Activated T-cell treated with anti-CD3 and anti-CD28 coated beads for 24 hours (primary cell): ENCODE data around the gene DNAJC17.

ENCODE experiments used
- DNase-seq: peaks from one replicate; pipeline ENCODE4 v3.0.0-alpha.2; 2020; ENCODE audit warnings: low read depth

DNAJC17 gene, protein sequence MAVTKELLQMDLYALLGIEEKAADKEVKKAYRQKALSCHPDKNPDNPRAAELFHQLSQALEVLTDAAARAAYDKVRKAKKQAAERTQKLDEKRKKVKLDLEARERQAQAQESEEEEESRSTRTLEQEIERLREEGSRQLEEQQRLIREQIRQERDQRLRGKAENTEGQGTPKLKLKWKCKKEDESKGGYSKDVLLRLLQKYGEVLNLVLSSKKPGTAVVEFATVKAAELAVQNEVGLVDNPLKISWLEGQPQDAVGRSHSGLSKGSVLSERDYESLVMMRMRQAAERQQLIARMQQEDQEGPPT

DNA sequence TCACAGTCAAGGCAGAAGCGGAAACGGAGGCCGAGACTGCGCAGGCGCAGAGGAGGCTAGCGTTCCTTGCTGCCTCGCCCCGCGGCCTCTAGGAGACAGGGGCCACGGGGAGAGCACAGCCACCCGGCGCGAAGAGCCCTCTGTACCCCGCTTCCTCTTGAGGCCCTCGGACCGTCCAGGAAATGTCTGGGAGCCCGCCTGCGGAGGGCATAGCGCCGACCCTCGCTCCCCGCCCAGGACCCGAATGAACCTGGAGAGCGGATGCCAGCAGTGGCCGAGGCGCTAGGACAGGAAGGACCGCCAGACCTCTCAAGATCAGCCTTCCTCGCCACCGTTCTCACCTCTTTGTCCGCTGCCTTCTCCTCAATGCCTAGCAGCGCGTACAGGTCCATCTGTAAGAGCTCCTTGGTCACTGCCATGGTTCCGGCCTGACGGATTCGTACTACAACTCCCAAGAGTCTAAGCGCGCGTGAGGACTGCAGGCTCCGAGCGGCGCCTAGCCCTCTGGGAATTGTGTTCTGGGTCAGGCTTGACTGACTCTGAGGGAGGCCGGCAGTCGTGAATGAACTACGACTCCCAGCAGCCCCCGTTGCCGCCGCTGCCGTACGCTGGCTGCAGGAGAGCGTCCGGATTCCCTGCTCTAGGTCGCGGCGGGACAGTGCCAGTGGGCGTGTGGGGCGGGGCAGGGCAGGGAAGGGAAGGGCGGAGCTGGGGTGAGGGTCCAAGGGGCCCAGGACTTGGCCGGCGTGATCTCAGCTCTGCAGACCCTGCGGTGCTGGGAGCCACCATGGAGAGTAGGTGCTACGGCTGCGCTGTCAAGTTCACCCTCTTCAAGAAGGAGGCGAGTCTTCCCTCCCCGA, at the start of gene DNAJC17, which contains the start of gene ZFYVE19:
DNAJC17 (minus strand) TSS at position 446 of the 860 bp plus-strand sequence; CDS start at position 419, 27 bp downstream.
ZFYVE19 (plus strand) TSS at position 62 of the 860 bp plus-strand sequence; CDS start at position 563, 501 bp downstream.
- peak; percentile 90 for DNase-seq

DNA sequence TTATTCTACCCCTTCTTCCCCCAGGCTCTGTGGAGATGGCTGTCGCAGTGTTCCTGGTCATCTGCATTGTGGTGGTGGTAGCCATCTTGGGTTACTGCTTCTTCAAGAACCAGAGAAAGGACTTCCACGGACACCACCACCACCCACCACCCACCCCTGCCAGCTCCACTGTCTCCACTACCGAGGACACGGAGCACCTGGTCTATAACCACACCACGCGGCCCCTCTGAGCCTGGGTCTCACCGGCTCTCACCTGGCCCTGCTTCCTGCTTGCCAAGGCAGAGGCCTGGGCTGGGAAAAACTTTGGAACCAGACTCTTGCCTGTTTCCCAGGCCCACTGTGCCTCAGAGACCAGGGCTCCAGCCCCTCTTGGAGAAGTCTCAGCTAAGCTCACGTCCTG, 49.5 kb upstream of the DNAJC17 start:
- DNase-seq, result no peak

DNA sequence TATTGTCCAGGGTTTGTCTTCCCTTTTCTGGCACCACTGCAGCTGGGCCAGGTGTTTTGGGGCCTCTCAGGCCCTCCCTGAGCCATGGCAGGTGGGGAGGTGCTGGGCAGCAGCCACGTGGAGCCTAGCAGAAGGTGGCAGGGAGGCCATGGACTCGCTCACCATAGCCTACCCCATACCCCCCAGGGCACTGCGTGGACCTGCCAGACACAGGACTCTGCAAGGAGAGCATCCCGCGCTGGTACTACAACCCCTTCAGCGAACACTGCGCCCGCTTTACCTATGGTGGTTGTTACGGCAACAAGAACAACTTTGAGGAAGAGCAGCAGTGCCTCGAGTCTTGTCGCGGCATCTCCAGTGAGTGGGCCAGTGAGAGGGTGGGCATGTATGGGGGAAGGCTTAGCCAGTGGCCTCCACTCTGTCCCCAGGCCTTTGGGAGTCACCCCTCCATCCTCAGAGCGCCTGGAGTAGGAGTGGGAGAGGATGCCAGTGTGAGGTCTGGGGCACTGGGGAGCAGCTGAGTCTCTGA, 48.5 kb upstream of the DNAJC17 start:
- DNase-seq, result no peak

DNA sequence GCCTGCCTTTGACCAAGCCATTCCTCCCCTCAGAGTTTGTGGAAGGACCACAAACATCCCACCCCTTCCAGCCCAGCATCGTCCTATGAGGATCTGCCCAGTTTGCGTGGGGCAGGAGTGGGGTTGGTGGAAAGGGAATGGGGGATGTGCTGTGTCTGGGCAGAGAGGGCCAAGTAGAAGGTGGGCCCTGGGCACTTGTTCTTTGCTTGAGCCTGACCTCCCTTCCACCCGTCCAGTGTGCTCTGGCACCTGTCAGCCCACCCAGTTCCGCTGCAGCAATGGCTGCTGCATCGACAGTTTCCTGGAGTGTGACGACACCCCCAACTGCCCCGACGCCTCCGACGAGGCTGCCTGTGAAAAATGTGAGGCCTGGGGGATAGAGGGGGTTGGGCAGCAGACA, 46.9 kb upstream of the DNAJC17 start:
- no peak for DNase-seq

DNA sequence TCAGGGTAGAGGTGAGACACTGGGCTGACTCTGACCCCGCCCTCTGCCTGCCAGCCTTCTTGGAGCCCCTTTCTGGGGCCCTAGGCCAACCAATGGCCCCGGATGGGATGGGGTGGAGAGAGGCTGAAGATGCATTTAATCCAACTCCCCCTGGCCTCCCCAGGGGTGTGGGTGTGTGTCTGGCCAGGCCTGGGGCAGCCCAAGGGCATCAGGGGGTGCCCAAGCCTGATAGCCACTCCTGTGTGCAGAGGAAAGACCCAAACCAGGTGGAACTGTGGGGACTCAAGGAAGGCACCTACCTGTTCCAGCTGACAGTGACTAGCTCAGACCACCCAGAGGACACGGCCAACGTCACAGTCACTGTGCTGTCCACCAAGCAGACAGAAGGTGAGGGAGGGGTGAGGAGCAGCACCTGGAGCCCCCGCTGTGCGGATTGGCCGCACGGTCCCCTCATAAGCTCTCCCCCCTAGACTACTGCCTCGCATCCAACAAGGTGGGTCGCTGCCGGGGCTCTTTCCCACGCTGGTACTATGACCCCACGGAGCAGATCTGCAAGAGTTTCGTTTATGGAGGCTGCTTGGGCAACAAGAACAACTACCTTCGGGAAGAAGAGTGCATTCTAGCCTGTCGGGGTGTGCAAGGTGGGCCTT, 46.1 kb upstream of the DNAJC17 start:
- no peak for DNase-seq

DNA sequence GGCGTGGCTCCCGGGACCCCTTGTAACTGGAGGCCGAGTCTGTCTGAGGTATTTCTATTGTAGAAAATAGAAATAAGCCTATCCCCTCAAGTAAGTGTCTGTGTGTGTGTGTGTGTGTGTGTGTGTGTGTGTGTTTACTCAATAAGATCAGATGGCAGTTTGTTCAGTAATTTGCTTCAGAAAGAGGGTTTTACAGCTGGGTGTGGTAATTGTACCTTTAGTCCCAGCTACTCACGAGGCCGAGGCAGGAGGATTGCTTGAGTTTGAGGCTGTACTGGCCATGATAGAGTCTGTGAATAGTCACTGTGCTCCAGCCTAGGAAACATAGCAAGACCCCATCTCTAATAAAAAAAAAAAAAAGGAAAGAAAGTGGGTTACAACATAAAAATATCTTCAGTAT, 45.3 kb upstream of the DNAJC17 start:
- no peak for DNase-seq

DNA sequence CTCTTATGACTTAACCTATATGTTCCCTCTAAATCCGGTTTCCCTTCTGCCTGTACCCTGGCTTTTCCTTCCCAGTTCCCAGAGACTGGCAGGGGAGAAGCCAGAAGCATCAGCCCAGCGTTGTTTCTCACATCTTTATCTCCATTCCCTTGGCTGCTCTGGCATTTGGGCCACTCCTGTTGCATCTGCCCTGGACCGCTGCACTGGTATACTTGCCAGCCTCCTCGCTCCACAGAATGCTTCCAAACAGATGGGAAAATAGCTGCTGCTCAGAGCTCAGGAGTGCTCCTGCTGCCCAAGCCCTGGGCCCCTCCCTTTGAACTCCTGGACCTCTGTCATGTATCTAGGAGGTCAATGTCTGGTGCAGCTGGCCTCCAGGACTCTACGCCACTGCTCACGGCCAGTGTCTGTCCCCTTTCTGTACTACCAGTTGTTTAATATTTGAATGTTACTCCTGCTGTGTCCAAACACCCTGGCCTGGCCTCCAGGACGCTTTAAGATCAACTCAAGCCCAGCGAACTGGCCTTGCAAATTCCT, 43.4 kb upstream of the DNAJC17 start:
- DNase-seq, result no peak

DNA sequence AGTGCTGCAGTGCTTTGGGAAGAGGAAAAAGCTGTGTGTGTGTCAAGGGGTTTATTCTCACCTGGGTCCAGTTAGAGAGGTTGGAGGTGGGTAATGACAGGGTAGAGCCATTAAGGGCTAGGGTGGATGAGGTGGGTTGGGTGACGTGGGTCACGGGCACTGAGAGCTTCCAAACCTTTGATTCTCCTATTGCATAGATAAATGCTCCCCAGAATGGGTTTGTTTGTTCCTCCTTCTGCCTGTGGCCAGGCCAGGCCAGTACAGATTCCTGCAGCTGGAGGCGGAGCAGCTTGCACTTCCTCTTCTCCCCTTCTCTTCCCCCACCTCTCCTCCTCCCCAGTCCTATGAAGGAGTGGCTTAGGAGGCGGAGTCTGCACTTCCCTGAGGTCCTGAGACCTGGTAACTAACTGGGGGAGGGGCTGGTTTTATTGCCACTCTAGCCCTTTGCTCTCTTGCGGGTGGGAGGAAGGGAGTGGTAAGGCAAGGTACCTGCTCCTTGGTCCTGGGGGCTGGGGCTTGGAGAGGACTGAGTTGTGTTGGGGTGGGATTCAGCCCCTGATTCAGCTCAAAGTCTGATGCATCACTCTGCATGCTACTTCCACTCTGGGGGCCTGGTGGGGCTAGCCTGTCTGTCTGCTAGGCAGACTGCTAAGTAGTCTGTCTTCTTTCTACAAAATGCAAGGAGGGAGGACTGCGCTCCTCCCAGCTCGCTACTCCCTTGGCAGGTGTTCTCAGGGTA, 40.1 kb upstream of the DNAJC17 start:
- DNase-seq, result no peak

DNA sequence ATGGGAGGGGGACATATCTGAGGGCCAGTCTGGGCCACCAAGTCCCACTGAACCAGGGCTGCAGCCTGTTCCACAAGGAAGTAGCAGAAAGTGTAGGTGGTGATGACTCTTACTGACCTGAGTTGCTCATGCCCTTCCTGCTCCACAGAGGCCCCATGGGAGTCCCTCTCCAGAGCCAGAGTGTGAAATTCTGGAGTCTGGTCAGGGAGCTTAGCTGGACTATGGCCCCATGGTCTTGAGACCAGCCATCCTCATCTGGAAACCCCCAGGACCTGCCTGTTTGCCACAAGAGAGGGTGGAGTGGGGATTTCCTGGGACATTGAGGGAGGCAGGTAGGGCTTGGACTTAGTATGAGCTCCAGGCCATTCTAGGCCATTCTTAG, 39.6 kb upstream of the DNAJC17 start:
- no peak for DNase-seq

DNA sequence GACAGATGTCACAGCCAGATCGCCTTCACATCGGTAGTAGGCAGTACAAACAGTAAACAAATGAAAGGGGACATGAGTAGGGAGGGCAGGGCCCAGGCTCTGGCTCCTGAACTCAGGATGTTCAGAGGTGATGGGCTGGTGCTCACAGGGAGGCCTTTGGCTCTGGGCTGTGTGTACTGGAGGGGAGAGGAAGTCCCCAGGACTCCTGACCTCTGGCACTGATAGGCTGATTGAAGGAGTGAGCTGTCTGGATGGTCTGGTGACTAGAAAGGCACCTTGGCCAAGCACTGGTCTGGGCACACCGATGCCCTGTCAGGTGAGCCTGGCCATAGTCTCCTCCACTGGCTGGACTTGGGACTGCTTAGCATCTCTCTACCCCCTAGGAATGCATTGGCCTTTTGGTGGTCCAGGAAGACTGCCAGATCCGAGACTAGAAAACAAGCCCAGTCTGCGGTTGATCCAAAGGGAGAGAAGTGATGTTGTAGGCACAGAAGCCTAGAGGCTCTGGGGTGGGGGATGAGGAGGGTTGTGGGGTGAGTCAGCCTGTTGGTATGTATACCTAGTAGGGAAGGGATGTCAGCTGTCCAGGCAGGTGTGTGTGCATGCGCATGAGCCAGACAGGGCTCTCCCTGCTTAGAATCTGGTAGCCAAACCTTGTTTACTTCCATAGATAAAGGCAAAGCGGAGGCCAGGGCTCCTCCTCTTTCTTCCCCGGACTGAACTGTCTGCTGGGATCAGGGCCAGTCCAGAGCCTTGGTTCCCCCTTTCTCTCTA, 38.4 kb upstream of the DNAJC17 start:
- no peak for DNase-seq

DNA sequence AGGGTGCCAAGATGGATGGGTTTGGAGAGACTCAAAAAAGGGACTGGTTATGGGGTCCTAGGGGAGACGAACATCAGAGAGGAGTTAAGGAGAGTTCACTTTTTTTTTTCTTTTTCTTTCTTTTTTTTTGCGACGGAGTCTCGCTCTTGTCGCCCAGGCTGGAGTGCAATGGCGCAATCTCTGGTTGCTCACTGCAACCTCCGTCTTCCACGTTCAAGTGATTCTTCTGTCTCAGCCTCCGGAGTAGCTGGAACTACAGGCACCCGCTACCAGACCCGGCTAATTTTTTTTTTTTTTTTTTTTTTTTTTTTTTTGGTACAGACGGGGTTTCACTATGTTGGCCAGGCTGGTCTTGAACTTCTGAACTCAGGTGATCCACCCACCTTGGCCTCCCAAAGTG, 37.8 kb upstream of the DNAJC17 start:
- DNase-seq, result no peak

DNA sequence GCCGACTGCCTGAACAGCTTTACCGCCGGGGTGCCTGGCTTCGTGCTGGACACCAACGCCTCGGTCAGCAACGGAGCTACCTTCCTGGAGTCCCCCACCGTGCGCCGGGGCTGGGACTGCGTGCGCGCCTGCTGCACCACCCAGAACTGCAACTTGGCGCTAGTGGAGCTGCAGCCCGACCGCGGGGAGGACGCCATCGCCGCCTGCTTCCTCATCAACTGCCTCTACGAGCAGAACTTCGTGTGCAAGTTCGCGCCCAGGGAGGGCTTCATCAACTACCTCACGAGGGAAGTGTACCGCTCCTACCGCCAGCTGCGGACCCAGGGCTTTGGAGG, 37.4 kb upstream of the DNAJC17 start:
- peak; percentile 11 for DNase-seq

DNA sequence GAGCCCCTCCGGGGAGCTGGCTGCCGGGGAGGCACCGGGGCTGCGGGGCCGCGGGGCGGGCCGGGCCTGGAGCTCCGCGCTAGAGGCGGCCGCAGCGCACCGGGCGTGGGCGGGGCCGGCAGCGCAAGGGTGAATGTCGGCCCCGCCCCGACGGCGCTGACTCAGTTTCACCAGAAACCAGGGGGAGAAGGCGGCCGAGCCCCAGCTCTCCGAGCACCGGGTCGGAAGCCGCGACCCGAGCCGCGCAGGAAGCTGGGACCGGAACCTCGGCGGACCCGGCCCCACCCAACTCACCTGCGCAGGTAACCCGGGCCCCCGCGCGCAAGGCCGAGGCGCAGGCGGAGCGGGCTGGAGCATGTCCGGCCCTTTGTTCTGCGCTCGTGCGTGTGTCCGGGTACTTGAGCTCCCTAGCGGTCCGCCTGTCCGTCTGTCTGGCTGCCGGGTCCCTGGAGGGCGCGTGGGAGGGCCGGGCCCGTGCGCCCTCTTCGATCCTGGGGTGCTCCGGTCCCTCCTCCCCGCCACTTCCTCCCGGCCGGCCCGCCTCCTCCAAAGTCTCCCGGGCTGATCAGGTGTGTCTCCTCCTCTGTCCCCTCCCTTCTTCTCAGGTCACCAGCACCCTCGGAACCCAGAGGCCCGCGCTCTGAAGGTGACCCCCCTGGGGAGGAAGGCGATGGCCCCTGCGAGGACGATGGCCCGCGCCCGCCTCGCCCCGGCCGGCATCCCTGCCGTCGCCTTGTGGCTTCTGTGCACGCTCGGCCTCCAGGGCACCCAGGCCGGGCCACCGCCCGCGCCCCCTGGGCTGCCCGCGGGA, 36.8 kb upstream of the DNAJC17 start, which contains the start of gene SPINT1:
SPINT1 (plus strand) TSS at position 164 of the 811 bp plus-strand sequence; CDS start at position 671, 507 bp downstream.
- peak; percentile 68 for DNase-seq

DNA sequence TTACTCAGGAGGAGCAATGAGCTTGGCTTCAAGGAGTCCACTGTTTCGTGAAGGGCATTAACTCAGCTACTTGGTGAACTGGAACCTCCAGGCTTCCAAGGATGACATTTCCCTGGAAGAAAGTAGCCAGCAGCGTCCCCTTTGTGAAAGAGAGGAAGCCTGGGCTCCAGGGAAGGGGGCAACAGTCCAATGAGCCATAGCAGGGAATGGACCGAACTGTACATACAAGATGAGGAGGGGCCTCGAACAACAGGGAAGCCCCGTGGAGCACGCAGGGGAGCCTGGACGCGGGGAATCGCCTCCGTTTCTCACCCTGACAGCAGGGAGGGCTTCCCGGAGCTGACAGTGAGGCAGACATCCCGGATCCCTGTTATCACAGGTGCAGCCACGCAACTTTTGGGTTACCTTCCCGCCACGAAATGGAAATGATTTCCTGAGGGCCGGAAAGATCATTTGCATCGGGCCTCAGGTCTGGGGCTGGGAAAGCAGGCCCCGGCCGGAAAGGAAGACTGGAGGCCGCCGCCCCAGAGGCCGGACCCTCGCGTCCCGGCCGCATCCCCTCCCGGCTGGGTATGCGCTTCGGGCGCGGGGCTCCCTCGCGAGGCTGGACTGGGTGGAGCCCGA, 36.1 kb upstream of the DNAJC17 start:
- DNase-seq, result no peak

DNA sequence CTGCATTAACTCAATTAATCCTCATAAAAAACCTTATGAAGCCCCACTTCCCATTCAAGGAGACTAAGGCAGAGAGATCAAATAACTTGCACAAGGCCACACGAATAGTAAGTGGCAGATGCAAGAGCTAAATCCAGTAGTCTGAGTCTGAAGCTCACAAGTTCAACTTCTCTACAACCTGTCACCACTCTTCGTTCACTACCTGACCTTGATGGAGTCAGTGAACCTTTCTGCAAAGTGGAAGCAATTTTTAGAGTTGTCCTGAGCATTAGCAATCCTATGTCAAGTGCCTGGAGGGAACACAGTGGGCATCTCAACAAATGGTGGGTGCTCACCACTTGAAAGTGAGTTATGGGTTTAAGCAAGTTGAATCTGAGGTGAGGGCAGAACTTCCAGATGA, 34.5 kb upstream of the DNAJC17 start:
- no peak for DNase-seq

DNA sequence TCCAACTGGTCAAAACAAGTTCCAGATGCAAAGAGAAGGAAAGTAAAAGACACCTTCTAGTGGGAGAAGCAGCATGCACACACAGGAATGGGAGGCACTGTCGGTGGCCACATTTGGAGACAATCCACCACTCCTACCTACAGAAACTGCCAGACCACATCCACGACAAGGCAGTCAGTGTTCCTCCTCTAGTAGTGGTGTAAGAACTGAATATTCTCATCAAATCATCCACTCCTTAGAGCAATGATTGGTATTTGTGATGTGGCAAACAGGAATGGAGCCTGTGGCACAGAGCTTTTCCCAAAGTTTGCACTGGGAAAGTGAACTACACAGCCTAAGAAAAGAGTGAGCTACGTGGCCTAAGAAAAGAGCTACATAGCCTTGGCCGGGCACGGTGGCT, 31.5 kb upstream of the DNAJC17 start:
- no peak for DNase-seq

DNA sequence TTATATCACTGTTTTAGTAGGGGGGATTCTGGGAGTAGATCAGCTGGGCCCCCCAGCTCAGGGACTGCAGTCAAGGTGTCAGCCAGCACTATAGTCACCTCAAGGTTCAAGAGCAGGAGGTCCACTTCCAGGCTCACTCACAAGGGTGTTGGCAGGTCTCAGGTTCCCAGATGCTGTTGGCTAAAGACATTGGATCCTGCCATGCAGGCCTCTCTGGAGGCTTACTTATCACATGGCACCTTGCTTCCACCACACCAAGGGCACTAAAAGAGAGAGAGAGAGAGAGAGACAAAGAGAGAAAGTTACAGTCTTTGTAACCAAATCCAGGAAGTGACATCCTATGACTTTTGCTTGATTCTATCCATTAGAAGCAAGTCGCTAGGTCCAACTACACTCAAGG, 28.7 kb upstream of the DNAJC17 start:
- no peak for DNase-seq

DNA sequence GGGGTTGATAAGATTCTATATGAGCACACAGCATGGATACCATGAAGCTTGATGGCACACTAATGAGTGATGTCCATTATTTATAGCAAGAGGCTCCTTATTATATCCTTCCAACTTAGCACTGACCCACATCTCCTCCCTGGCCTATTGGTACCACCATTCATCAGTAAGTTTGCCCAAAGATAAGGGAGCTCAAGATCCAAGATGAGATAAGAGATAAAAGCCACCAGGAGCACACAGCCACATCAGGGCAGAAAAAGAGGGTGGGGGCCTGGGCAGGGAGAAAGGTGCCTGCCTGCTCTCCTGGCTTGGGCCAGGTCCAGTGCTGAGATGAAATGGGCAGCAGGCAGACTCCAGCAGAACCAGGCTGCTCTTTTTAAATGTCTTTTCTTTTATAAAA, 25.6 kb upstream of the DNAJC17 start:
- DNase-seq, result no peak

DNA sequence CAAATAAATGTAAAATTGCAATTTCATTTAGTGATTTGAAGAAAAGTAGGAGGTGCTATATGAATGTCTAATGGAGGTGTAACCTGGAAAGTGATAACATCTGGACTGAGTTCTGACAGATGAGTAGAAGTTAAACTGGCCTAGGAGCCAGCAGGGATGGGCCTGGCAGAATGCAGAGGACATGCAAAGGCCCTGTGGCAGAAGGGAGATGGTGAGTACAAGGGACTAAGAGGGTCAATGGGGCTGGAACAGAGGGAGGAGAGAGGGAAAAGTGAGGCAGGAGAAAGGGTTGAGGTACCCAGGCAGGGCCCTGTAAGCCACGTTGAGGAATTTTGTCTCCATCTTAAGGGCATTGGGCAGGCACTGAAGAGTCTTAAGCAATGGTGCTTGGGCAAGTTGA, 24.6 kb upstream of the DNAJC17 start:
- DNase-seq, result no peak
